Erythroblast (primary cell): ENCODE measurements around the gene TCAP.
"Not testable (repeated sequence)": the region's sequence is repeated elsewhere in the genome, so short reads cannot be mapped to it uniquely, and the experiment has no call there.

ENCODE experiments used
- DNase-seq, 2 experiments: peaks; one replicate each; lab custom pipeline; 2025; lab: John Stamatoyannopoulos, UW
- GATA1 ChIP-seq: IDR thresholded peaks from 2 replicates; pipeline ENCODE4 v1.6.1; 2011; ENCODE audit warnings: low read depth, mild to moderate bottlenecking, control low read depth, low read length, moderate library complexity
- POLR2A ChIP-seq: IDR thresholded peaks from 2 replicates; pipeline ENCODE4 v1.6.1; 2011; ENCODE audit warnings: mild to moderate bottlenecking, low read length

The TCAP gene

GRCh38 chr17:39683295-39683939 lies 18.3 kb downstream of the TCAP start:
- TF ChIP-seq GATA1 (peak; percentile 64), POLR2A (no peak)

DNA sequence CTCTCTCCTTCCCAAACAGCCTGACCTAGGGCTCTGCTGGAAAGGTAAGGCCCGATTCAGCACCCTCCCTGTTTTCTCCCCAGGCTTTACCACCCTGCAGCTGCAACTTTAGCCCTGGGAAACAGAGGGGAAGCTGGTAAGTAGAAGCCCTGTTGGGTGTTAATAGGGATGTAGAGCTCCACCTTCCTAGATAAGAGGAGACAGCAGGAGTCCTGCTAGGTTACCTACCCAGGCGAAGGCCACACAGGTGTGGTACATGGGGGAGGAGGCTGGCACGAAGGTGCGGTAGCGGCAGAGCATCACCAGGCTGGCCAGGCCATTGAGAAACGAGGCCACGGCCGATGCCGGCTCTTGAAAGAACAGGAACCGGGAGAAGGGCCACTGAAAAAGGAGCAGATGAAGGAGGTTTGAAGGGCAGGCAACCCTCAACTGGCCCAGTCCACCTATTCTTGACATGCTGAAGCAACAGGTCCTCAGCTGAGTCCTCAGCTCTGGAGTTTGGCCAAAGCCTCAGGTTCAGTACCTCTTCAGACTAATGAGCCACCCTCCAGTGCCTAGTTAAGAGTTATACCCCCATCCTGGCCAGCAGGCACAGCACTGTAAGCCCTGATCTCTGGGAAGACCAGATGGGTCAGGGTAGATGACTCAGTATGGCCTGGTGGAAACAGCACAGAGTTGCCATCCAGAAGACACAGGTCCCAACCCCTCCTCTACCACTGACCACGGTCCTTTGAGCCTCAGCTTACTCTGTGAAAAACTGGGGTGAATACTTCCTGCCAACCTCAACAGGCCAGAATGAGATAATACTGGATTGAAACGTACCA lies 19.4 kb downstream of the TCAP start:
- DNase-seq = peak in 1 of 2 experiments; percentile 17
- TF ChIP-seq GATA1 (no peak), POLR2A (no peak)

More at GRCh38 chr17:39683295-39683939, 18.3 kb downstream of the TCAP start:
- peak; percentile 87 to 92 for DNase-seq

GRCh38 chr17:39687101-39687545 lies 22.0 kb downstream of the TCAP start:
- TF ChIP-seq POLR2A (no peak), GATA1 (no peak)

GRCh38 chr17:39687546-39688474 lies 22.7 kb downstream of the TCAP start, which contains the start of gene PGAP3:
TSS of gene PGAP3 (minus strand) at chr17:39688057. CDS start at chr17:39688014, 43 bp downstream.
- DNase-seq = peak; percentile 91 to 93
- TF ChIP-seq GATA1 (no peak), POLR2A (peak; percentile 77)

More at GRCh38 chr17:39687101-39687545, 22.0 kb downstream of the TCAP start:
- peak in 1 of 2 experiments; percentile 35 for DNase-seq

DNA sequence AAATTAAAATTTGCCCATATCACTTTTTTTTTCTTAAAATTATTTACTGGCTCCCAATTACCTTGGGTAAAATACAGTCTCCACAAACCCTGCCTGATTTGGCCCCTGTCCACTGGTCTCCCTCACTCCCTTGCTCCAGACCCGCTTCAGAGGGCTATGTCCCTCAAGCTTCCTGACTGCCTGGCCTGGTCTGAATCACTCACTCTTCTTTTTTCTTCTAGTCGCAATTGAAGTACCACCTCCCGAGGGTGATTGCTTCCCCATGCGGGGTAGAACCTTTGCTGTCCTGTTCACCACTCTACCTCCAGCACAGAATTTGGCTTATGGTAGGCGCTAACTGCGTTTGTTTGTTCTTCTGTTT lies 23.3 kb downstream of the TCAP start:
- TF ChIP-seq GATA1 = no peak
- no peak for TF ChIP-seq POLR2A
- peak; percentile 42 to 52 for DNase-seq

DNA sequence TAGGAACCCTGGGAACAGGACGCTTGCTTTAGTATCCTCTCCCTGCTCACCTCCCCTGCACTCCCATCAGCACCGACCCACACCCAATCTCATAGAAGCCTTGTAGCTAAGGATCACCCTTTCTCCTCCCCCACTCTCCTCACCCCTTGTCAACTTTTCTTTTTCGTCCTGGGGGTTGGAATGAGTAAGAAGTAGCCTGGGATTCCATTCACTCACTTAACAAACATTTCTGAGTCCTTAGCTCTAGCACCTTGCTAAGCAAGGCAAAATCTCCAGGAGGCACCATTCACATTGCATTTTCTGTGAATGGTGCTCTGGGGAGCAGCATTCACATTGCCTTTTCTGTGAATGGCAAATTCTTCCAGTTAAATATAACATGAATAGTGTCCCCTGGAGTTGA lies 23.8 kb downstream of the TCAP start:
- TF ChIP-seq POLR2A = no peak
- no peak for TF ChIP-seq GATA1
- no peak for DNase-seq

DNA sequence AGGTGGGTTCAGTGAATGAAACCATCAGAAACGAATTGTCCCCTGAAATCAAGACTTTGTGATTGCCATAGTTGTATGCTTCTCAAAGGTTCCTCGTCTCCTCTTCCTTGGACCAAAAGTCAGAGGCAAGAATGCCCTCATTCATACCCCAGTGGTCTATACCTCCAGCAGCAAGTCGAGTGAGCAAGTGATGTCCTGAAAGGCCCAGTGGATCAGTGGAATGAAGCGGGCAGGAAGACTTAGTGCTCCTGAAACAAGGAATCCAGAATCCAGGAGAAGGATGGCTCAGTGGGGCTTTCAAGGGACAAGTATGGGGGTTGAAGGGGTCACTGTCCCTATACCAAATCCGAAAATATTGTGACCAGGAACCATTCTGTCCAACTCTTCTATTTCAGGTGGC lies 29.4 kb downstream of the TCAP start:
- no peak for TF ChIP-seq POLR2A
- no peak for TF ChIP-seq GATA1
- DNase-seq = no peak

- no peak for DNase-seq
- TF ChIP-seq GATA1 (no peak), POLR2A (no peak)
Observed at GRCh38 chr17:39695089-39695474, 29.9 kb downstream of the TCAP start.

GRCh38 chr17:39696731-39697130 lies 31.6 kb downstream of the TCAP start:
- TF ChIP-seq GATA1 = no peak
- no peak for TF ChIP-seq POLR2A
- DNase-seq = no peak

- peak in 1 of 2 experiments; percentile 21 for DNase-seq
- TF ChIP-seq GATA1 (no peak), POLR2A (no peak)
Observed at GRCh38 chr17:39697961-39698360, 32.8 kb downstream of the TCAP start.

DNA sequence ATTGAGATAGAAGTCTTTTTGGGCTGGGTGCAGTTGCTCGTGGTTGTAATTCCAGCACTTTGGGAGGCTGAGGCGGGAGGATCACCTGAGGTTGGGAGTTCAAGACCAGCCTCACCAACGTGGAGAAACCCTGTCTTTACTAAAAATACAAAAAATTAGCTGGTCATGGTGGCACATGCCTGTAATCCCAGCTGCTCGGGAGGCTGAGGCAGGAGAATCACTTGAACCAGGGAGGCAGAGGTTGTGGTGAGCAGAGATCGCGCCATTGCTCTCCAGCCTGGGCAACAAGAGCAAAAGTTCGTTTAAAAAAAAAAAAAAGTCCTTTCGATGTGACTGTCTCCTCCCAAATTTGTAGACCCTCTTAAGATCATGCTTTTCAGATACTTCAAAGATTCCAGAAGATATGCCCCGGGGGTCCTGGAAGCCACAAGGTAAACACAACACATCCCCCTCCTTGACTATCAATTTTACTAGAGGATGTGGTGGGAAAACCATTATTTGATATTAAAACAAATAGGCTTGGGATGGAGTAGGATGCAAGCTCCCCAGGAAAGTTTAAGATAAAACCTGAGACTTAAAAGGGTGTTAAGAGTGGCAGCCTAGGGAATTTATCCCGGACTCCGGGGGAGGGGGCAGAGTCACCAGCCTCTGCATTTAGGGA lies 34.1 kb downstream of the TCAP start:
- DNase-seq = not testable (repeated sequence)

DNA sequence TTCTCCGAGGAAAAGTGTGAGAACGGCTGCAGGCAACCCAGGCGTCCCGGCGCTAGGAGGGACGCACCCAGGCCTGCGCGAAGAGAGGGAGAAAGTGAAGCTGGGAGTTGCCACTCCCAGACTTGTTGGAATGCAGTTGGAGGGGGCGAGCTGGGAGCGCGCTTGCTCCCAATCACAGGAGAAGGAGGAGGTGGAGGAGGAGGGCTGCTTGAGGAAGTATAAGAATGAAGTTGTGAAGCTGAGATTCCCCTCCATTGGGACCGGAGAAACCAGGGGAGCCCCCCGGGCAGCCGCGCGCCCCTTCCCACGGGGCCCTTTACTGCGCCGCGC lies 34.6 kb downstream of the TCAP start, which contains the start of gene ERBB2:
TSS of gene ERBB2 (plus strand) at position 247 of the 330 bp plus-strand sequence. CDS start 175 bp downstream, outside the sequence.
- no peak for DNase-seq
- TF ChIP-seq GATA1 = no peak
- TF ChIP-seq POLR2A = no peak
